KMS-11 (cell line): ENCODE data around the gene RGS7.

ENCODE experiments used
- H2AFZ ChIP-seq: fragments of 200-600 bp; sonication (generic); 2 replicates; pipeline ENCODE4 v1.6.1; 2016; ENCODE audit warnings: antibody characterized with exemption, mixed run types, low read depth
- H3K27ac ChIP-seq: fragments of 200-600 bp; sonication (generic); 2 replicates; pipeline ENCODE4 v1.6.1; 2016; ENCODE audit warnings: mild to moderate bottlenecking, mixed run types
- H3K27me3 ChIP-seq: fragments of 200-600 bp; sonication (generic); 2 replicates; pipeline ENCODE4 v1.6.1; 2017; ENCODE audit warnings: mild to moderate bottlenecking, low read depth, mixed run types, moderate library complexity; ENCODE audit not compliant: insufficient read depth
- H3K36me3 ChIP-seq: fragments of 200-600 bp; sonication (generic); 2 replicates; pipeline ENCODE4 v1.6.1; 2017; ENCODE audit warnings: mild to moderate bottlenecking, mixed run types; ENCODE audit not compliant: insufficient read depth
- H3K4me1 ChIP-seq: fragments of 200-600 bp; sonication (generic); 2 replicates; pipeline ENCODE4 v1.6.1; 2016; ENCODE audit warnings: mild to moderate bottlenecking, low read depth, mixed run types; ENCODE audit not compliant: poor library complexity, severe bottlenecking
- H3K4me2 ChIP-seq: fragments of 200-600 bp; sonication (generic); 2 replicates; pipeline ENCODE4 v1.7.0; 2016; ENCODE audit warnings: mild to moderate bottlenecking, mixed run types
- H3K4me3 ChIP-seq: fragments of 200-600 bp; sonication (generic); IDR thresholded peaks from 2 replicates; pipeline ENCODE4 v1.6.1; 2017; ENCODE audit warnings: low read depth, low read length, mixed read lengths; ENCODE audit not compliant: insufficient read depth
- H3K79me2 ChIP-seq: fragments of 200-600 bp; sonication (generic); 2 replicates; pipeline ENCODE4 v1.6.1; 2016; ENCODE audit warnings: low read depth, mixed run types; ENCODE audit not compliant: insufficient read depth
- H3K9ac ChIP-seq: fragments of 200-600 bp; sonication (generic); 2 replicates; pipeline ENCODE4 v1.6.1; 2016; ENCODE audit warnings: mild to moderate bottlenecking, mixed run types
- H4K20me1 ChIP-seq: fragments of 200-600 bp; sonication (generic); 2 replicates; pipeline ENCODE4 v1.6.1; 2016; ENCODE audit warnings: mild to moderate bottlenecking, mixed run types; ENCODE audit not compliant: insufficient read depth
- CTCF ChIP-seq: fragments of 200-600 bp; sonication (generic); conservative IDR thresholded peaks from 2 replicates; pipeline ENCODE4 v1.6.1; 2017; ENCODE audit warnings: low read depth, mild to moderate bottlenecking, antibody characterized with exemption, low read length, moderate library complexity, mixed read lengths

RGS7 gene

GRCh38 chr1:241007668-241008067 is 349.3 kb downstream of the RGS7 start:
- Histone ChIP-seq H3K4me2 (no peak overlapping the region), H2AFZ (no peak overlapping the region), H3K4me1 (no peaks in the 10 kb centered on the region), H4K20me1 (no peaks in the 10 kb centered on the region), H3K4me3 (no peak overlapping the region), H3K27me3 (no peaks in the 10 kb centered on the region), H3K27ac (no peak overlapping the region), H3K79me2 (no peaks in the 10 kb centered on the region), H3K36me3 (no peaks in the 10 kb centered on the region), H3K9ac (no peak overlapping the region)
- TF ChIP-seq CTCF: no peak

DNA sequence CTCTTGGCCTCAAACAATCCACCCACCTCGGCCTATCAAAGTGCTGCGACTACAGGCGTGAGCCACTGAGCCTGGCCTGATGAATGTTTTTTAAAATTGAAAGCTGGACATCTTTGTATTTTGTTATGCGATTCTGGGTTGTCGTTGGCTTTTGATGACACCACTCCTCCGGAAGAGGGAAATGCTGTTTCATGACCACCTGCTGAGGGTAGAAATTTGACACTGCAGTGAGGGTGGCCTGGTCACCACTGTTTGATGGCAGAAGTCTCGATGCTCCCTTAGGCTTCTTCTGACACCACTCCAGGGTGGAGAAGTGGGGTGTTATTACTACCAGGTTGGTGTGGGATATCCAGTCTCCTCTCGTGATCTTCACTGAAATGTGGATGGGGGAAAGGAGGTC is 357.2 kb downstream of the RGS7 start:
- Histone ChIP-seq H4K20me1 (no peaks in the 10 kb centered on the region), H3K36me3 (no peaks in the 10 kb centered on the region), H3K27ac (no peak overlapping the region), H3K9ac (no peak overlapping the region), H3K4me2 (no peak overlapping the region), H3K27me3 (no peaks in the 10 kb centered on the region), H3K4me3 (no peak overlapping the region), H3K4me1 (no peaks in the 10 kb centered on the region), H3K79me2 (no peaks in the 10 kb centered on the region), H2AFZ (no peak overlapping the region)
- TF ChIP-seq CTCF: no peak

DNA sequence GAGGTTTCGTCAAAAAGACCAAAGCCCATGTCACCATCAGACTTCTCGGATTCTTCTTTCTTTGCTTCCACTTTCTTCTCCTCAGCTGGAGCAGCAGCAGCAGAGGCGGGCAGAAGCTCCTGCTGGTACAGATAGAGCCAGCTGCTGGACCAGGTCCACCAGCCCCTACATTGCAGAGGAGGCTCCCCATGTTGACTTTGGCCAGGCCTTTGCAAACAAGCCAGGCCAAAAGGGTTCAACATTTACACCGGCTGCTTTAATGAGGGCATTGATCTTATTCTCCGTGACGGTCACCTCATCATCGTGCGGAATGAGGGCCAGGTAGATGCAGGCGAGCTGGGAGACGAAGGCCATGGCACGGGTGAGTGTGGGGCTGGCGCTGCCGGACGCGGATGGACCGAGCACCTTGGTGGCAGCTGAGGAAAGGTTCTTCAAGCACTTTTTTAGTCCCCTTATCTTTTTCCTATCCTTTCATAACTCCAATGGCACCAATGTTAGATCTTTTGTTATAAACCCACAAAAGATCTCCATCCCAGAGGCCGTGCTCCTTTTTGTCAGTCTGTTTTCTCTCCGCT is 358.5 kb downstream of the RGS7 start:
- Histone ChIP-seq H4K20me1 (no peaks in the 10 kb centered on the region), H3K4me3 (no peak overlapping the region), H3K79me2 (no peaks in the 10 kb centered on the region), H3K9ac (no peak overlapping the region), H3K27me3 (no peaks in the 10 kb centered on the region), H3K4me2 (no peak overlapping the region), H3K36me3 (no peaks in the 10 kb centered on the region), H3K4me1 (no peaks in the 10 kb centered on the region), H3K27ac (no peak overlapping the region), H2AFZ (no peak overlapping the region)
- no peak for TF ChIP-seq CTCF

DNA sequence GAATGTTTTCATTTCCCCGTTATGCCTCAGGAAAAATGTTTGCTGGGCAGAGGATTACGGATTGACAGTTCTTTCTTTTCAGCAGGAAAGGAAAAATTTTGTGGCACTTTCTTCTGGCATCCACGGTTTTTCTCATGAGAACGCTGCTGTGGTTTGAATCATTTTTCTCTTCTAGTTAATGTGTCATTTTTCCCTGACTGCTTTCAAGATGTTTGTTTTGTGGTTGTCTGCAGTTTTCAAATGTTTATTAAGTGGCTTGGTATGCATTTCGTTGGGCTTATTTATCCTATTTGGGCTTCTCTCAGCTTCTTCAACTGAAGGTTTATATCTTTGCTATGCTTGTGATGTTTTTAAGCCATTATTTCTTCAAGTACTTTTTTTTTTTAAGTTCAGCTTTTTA is 359.0 kb downstream of the RGS7 start:
- H3K27me3 ChIP-seq: no peaks in the 10 kb centered on the region
- H3K4me2 ChIP-seq: no peak overlapping the region

More for the DNA sequence above, 359.0 kb downstream of the RGS7 start:
- H3K4me3 ChIP-seq: no peak overlapping the region
- H3K36me3 ChIP-seq: no peaks in the 10 kb centered on the region
- H3K27ac ChIP-seq: no peak overlapping the region
- no peaks in the 10 kb centered on the region for H3K79me2 ChIP-seq
- H2AFZ ChIP-seq: no peak overlapping the region
- no peak for TF ChIP-seq CTCF
- no peaks in the 10 kb centered on the region for H3K4me1 ChIP-seq
- no peaks in the 10 kb centered on the region for H4K20me1 ChIP-seq
- no peak overlapping the region for H3K9ac ChIP-seq
